Ishikawa (cell line): Measurements from ENCODE around the gene JUNB.

Source experiments
- CEBPB ChIP-seq: IDR thresholded peaks from 2 replicates; pipeline ENCODE4 v1.6.1; 2012
- EGR1 ChIP-seq: IDR thresholded peaks from 2 replicates; pipeline ENCODE4 v1.6.1; 2012
- EP300 ChIP-seq: IDR thresholded peaks from 2 replicates; pipeline ENCODE4 v1.6.1; 2012; ENCODE audit warnings: borderline replicate concordance
- FOXM1 ChIP-seq: IDR thresholded peaks from 2 replicates; pipeline ENCODE4 v1.6.1; 2012; ENCODE audit warnings: low read depth, borderline replicate concordance
- MAX ChIP-seq: IDR thresholded peaks from 2 replicates; pipeline ENCODE4 v1.6.1; 2012
- NFIC ChIP-seq: IDR thresholded peaks from 2 replicates; pipeline ENCODE4 v1.6.1; 2012
- RAD21 ChIP-seq: IDR thresholded peaks from 2 replicates; pipeline ENCODE4 v1.6.1; 2012; ENCODE audit warnings: low read depth
- REST ChIP-seq: IDR thresholded peaks from 2 replicates; pipeline ENCODE4 v1.6.1; 2012; ENCODE audit warnings: low read depth, mild to moderate bottlenecking
- TAF1 ChIP-seq: IDR thresholded peaks from 2 replicates; pipeline ENCODE4 v1.6.1; 2012; ENCODE audit warnings: low read depth, mild to moderate bottlenecking
- TCF12 ChIP-seq: IDR thresholded peaks from 2 replicates; pipeline ENCODE4 v1.6.1; 2012; ENCODE audit warnings: low read depth
- TEAD4 ChIP-seq: IDR thresholded peaks from 2 replicates; pipeline ENCODE4 v1.6.1; 2012
- YY1 ChIP-seq: IDR thresholded peaks from 2 replicates; pipeline ENCODE4 v1.6.1; 2012; ENCODE audit warnings: low read depth

DNA sequence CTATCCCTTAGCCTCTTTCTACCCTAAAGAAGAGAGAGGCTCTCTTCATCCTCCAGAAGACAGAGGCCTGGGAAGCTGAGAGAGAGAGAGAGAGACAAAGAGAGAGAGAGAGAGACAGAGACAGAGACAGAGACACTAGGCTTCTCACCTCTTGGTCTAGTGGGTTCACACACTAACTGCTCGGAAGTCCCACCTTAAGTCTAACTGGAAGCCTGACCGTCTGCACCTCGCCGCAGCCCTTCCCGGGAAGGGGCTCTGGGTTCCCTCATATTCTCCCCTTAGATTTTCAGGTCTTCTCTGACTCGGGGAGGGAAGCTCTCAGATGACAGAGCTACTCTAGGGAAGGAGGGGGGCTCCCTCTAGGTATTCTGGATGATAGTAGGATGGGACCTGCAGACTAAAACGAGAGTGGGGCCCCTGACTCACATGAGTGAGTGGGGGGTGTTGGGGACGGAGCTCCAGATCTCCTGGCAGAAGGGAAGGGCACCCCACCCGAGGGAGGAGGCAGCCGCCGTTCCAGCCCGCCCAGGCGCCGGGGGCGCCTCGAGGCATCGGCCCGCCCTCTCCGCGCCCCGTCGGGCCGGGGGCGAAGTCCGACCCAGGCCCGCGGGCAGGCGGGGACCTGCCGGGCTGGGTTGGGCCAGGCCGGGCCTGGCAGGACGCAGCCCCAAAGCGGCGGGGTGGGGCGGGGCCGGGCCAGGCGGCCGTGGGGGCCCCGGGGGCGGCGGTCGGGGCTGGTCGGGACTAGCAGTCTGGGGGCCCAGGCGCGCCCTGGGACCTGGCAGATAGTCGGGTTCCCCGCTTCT lies 2.0 kb upstream of the JUNB start:
- no peak for TF ChIP-seq EP300
- no peak for TF ChIP-seq RAD21
- TF ChIP-seq YY1, result no peak
- TF ChIP-seq REST, result no peak
- no peak for TF ChIP-seq TAF1
- no peak for TF ChIP-seq TCF12
- no peak for TF ChIP-seq MAX
- no peak for TF ChIP-seq TEAD4
- TF ChIP-seq EGR1, result no peak
- TF ChIP-seq NFIC, result no peak
- no peak for TF ChIP-seq FOXM1
- no peak for TF ChIP-seq CEBPB
